GM12878 (cell line): Measurements from ENCODE around the gene BAX. TPM values are rescaled to one million over a fixed set of nuclear protein-coding genes. Genes with fewer than 3 reads are reported as not detected.

Source experiments
- BHLHE40 ChIP-seq, 2 experiments: fragments of 450-650 bp in 1 of 2; IDR thresholded peaks; 2 replicates each; pipeline ENCODE4 v1.6.1; 2011 to 2017; ENCODE audit warnings: low read depth in 2 of 2, borderline replicate concordance in 1 of 2, improper control_type of control experiment in 1 of 2, low read length in 1 of 2, mild to moderate bottlenecking in 1 of 2
- CHD2 ChIP-seq: IDR thresholded peaks from 2 replicates; pipeline ENCODE4 v1.6.1; 2011; ENCODE audit warnings: low read depth, low read length, improper control_type of control experiment, borderline replicate concordance
- CREB1 ChIP-seq: IDR thresholded peaks from 2 replicates; pipeline ENCODE4 v1.6.1; 2012; ENCODE audit warnings: low read depth, mild to moderate bottlenecking, inconsistent platforms
- CTCF ChIP-seq, 3 experiments: IDR thresholded peaks in 2 of 3; conservative IDR thresholded peaks in 1 of 3; 2 replicates each; pipeline ENCODE4 v1.5.1; 2011; ENCODE audit warnings: low read depth in 3 of 3, low read length in 3 of 3, mild to moderate bottlenecking in 3 of 3, control low read depth in 2 of 3, moderate library complexity in 2 of 3, inconsistent platforms in 1 of 3, mixed read lengths in 1 of 3; ENCODE audit not compliant: control insufficient read depth in 2 of 3, insufficient read depth in 1 of 3; ENCODE audit errors: extremely low read depth in 1 of 3
- CUX1 ChIP-seq: IDR thresholded peaks from 2 replicates; pipeline ENCODE4 v1.6.1; 2012; ENCODE audit warnings: improper control_type of control experiment, low read depth, low read length; ENCODE audit not compliant: insufficient replicate concordance
- E2F8 ChIP-seq: fragments of 450-650 bp; IDR thresholded peaks from 2 replicates; pipeline ENCODE4 v1.6.1; 2018; ENCODE audit warnings: mild to moderate bottlenecking, low read depth, moderate library complexity; ENCODE audit not compliant: partially characterized antibody
- EED ChIP-seq: sonication (generic); IDR thresholded peaks from 2 replicates; pipeline ENCODE4 v1.6.1; 2016; ENCODE audit warnings: antibody characterized with exemption, low read depth
- FOXM1 ChIP-seq: IDR thresholded peaks from 2 replicates; pipeline ENCODE4 v1.6.1; 2012; ENCODE audit warnings: low read depth, mild to moderate bottlenecking, inconsistent platforms, low read length, moderate library complexity
- GATAD2B ChIP-seq: fragments of 450-650 bp; conservative IDR thresholded peaks from 2 replicates; pipeline ENCODE4 v1.6.1; 2017; ENCODE audit warnings: low read depth, mild to moderate bottlenecking, moderate library complexity
- IRF4 ChIP-seq: IDR thresholded peaks from 2 replicates; pipeline ENCODE4 v1.6.1; 2011; ENCODE audit warnings: low read depth, low read length
- LARP7 ChIP-seq: fragments of 450-650 bp; IDR thresholded peaks from 2 replicates; pipeline ENCODE4 v1.6.1; 2017; ENCODE audit warnings: mild to moderate bottlenecking
- RAD21 ChIP-seq: IDR thresholded peaks from 2 replicates; pipeline ENCODE4 v1.6.1; 2011; ENCODE audit warnings: mild to moderate bottlenecking, low read depth, low read length, moderate library complexity; ENCODE audit not compliant: insufficient read depth
- RELB ChIP-seq: fragments of 450-650 bp; IDR thresholded peaks from 2 replicates; pipeline ENCODE4 v1.6.1; 2017; ENCODE audit warnings: low read depth, mild to moderate bottlenecking, moderate library complexity
- RUNX3 ChIP-seq: IDR thresholded peaks from 2 replicates; pipeline ENCODE4 v1.6.1; 2012; ENCODE audit warnings: low read length, inconsistent platforms
- SIX5 ChIP-seq: IDR thresholded peaks from 2 replicates; pipeline ENCODE4 v1.6.1; 2011; ENCODE audit warnings: mild to moderate bottlenecking, low read depth, low read length, moderate library complexity; ENCODE audit not compliant: severe bottlenecking
- SMARCA5 ChIP-seq: fragments of 450-650 bp; IDR thresholded peaks from 2 replicates; pipeline ENCODE4 v1.6.1; 2017; ENCODE audit warnings: mild to moderate bottlenecking
- SPI1 ChIP-seq: IDR thresholded peaks from 2 replicates; pipeline ENCODE4 v1.6.1; 2011; ENCODE audit warnings: low read depth, mild to moderate bottlenecking, low read length, moderate library complexity, borderline replicate concordance; ENCODE audit not compliant: insufficient read depth
- YBX1 ChIP-seq: fragments of 450-650 bp; IDR thresholded peaks from 2 replicates; pipeline ENCODE4 v1.6.1; 2016; ENCODE audit warnings: antibody characterized with exemption
- YY1 ChIP-seq: IDR thresholded peaks from 2 replicates; pipeline ENCODE4 v1.6.1; 2011; ENCODE audit warnings: low read depth, mild to moderate bottlenecking, low read length
- polyA plus RNA-seq, 11 experiments: library from polyadenylated mRNA; depleted of rRNA in 4 of 11; unstranded in 6 of 11; stranded (reverse) in 5 of 11; fragments of >200 nt; fragmentation: Nextera tagmentation in 4 of 11; fragmentation: Illumina TruSeq in 1 of 11; extraction: Ambion mirVana in 4 of 11; extraction: Trizol in 1 of 11; gene quantifications; 1 replicate in 1 of 11; 2 replicates in 10 of 11; pipeline versions ENCODE4 v1.2.1 to v1.2.3, GENCODE V29; 2011 to 2016; ENCODE audit warnings: inconsistent platforms in 2 of 11, missing spikeins in 2 of 11, low read depth in 1 of 11
- total RNA-seq, 4 experiments: library from RNA; depleted of rRNA in 3 of 4; stranded (reverse); fragments of >200 nt in 3 of 4; fragmentation: Illumina TruSeq in 1 of 4; extraction: Trizol in 1 of 4; gene quantifications; 2 replicates each; pipeline versions ENCODE4 v1.2.1 to v1.2.3, GENCODE V29; 2013 to 2021

The BAX gene
- total and polyA plus RNA-seq, 10 of the 15 experiments (the other 5 are each of a cell fraction or from before 2014, with no cell fraction given), result 7.2 to 221 (median 137) TPM

GRCh38 chr19:48970923-48971395 is 16.3 kb downstream of the BAX start (continued):
- TF ChIP-seq CUX1 (no peak), IRF4 (peak; percentile 63; the same call in 1 of the 2 replicates), RUNX3 (peak; percentile 37; the same call in 1 of the 2 replicates), FOXM1 (no peak), EED (no peak), CTCF (IDR thresholded peaks at IDR 0.05 in 2 of 3, conservative IDR thresholded peaks at IDR 0.05 in 1 of 3; ENCODE audit: control insufficient read depth in 2 of 3, extremely low read depth in 1 of 3, insufficient read depth in 1 of 3, low read depth in 3 of 3, low read length in 3 of 3) (peak; percentile 92 to 97 (median 94)), LARP7 (no peak), YBX1 (no peak), SMARCA5 (peak; percentile 72), CREB1 (peak; percentile 50; the same call in 1 of the 2 replicates), CHD2 (0 out of 2 replicates have a peak, but pooled peaks have one; percentile 29), GATAD2B (no peak), SPI1 (peak; percentile 70; the same call in 1 of the 2 replicates), BHLHE40 (IDR thresholded peaks at IDR 0.05; ENCODE audit: borderline replicate concordance in 1 of 2, low read depth in 2 of 2, low read length in 1 of 2) (peak; percentile 40 to 49; a peak in 2 of 4 replicates), SIX5 (no peak), RELB (no peak), RAD21 (peak; percentile 86), YY1 (peak; percentile 72), E2F8 (no peak)
